SU-DHL-6 (cell line): ENCODE data around the gene RACGAP1.

Source experiments
- CTCF ChIP-seq: fragments of 200-600 bp; sonication (generic); IDR thresholded peaks from one replicate; pipeline ENCODE4 v1.5.1; 2017; ENCODE audit warnings: antibody characterized with exemption, mild to moderate bottlenecking, low read length, moderate library complexity; ENCODE audit not compliant: insufficient read depth, poor library complexity, severe bottlenecking
- EZH2phosphoT487 ChIP-seq: fragments of 200-600 bp; sonication (generic), shearing (Covaris generic); conservative IDR thresholded peaks from 2 replicates; pipeline ENCODE4 v1.6.1; 2018; ENCODE audit warnings: mild to moderate bottlenecking, antibody characterized with exemption, low read length, moderate library complexity, mixed read lengths

GRCh38 chr12:49953151-49953550 lies 72.1 kb downstream of the RACGAP1 start:
- TF ChIP-seq CTCF (no peak), EZH2phosphoT487 (no peak)
